GM18867 (cell line): ENCODE data around the gene CDSN.
A peak's percentile ranks its signal among the peaks of the same experiment; 100 is the strongest.
"Not testable (repeated sequence)": the region's sequence is repeated elsewhere in the genome, so short reads cannot be mapped to it uniquely, and the experiment has no call there.

Source experiments
- ATAC-seq: cut with Tn5 transposase; IDR thresholded peaks from one replicate; pipeline ENCODE4 v1.9.1; 2021; ENCODE audit warnings: mild to moderate bottlenecking, moderate library complexity; ENCODE audit not compliant: unreplicated experiment

CDSN gene

GRCh38 chr6:31090275-31090972 lies 29.8 kb downstream of the CDSN start:
- ATAC-seq = no peak

DNA sequence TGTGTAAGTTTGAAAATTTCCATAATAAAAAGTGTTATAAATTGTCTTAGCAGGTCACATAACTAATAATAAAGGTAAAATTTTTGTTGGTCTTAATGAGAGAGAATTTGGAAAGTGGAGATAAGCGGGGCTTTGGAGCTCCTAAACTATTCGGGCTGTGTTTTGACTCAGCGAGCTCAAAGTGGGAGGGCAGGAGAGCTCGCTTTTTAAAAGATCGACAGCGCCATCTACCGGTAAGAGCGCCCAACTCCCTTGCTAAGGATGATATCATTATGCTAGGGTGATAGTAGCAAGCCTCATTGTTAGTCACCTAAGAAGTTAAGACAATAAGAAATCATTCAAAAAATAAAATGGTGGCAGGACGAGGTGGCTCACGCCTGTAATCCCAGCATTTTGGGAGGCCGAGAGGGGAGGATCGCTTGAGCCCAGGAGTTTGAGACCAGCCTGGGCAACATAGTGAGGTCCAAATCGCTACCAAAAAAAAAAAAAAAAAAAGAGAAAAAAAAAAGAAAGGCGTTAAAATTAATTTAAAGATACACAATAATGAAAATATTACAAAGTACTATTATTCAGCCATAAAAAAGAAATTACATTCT lies 32.7 kb downstream of the CDSN start:
- ATAC-seq = peak; percentile 49

DNA sequence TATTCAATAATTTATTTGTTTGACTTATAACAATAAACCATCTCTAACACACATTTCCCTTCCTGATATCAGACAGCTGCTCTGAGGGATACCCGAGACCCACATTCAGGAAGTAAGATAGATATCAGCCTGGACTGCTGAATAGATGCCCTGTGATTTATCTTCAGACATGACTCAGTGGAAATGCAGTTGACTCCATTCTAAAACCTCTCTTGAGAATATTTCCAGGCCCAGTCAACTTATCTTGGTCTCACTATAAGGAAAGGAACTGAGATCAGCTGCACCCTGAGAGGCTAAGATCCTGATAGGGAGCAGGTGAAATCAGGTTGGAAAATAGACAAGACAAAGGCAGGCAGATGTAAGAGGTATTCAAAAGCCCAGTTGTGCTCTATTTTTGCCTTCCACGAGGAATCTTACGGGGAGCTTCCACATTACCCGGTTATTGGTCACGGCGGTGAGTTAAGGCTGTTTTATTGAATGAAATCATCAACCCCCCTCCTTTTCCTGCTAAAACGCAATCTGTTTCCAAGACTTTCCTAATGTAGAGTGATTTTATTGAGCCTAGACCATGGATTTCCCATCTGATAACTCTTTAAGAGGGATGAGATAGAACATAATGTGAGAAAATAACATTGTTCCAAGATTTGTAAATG lies 33.3 kb downstream of the CDSN start:
- ATAC-seq = no peak

DNA sequence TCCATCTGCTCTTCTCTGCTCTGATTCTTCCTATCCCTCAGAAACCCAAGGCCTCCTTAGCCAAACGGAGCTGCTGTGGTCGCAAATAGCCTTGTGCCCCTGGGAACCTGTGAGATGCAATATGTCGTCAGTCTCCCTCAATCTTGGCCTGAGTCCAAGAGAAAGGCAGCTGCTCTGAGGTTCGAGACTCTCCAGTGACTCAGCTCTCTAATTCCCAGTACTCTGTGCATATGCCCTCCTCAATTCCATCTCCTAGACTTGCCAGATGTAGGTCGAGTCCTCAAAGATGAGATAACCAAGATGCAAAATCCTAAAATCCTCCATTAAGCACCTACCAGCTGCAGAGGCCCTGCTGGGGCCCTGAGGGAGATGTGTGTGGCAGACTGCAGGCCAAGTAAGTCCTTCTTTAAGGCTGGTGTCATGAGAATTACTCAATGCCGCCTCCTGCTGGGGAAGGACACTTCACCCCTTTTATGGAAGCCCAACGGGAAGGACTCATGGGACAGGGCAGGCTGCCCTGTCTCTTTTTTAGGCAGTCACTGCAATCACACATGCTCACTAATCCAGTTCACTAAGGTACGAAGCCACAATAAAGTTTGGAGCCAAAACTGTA lies 36.4 kb downstream of the CDSN start:
- ATAC-seq = no peak

DNA sequence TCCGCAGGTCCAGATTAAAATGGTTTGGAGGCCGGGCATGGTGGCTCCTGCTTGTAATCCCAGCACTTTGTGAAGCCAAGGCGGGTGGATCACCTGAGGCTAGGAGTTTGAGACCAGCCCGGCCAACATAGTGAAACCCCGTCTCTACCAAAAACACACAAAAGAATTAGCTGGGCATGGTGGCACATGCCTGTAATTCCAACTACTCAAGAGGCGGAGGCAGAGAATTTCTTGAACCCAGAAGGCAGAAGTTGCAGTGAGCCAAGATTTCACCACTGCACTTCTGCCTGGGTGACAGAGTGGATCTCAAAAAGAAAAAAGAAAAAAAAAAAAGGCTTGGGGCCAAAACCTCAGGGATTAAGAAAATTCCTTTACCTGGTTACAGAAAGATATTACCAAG lies 38.4 kb downstream of the CDSN start:
- no peak for ATAC-seq

DNA sequence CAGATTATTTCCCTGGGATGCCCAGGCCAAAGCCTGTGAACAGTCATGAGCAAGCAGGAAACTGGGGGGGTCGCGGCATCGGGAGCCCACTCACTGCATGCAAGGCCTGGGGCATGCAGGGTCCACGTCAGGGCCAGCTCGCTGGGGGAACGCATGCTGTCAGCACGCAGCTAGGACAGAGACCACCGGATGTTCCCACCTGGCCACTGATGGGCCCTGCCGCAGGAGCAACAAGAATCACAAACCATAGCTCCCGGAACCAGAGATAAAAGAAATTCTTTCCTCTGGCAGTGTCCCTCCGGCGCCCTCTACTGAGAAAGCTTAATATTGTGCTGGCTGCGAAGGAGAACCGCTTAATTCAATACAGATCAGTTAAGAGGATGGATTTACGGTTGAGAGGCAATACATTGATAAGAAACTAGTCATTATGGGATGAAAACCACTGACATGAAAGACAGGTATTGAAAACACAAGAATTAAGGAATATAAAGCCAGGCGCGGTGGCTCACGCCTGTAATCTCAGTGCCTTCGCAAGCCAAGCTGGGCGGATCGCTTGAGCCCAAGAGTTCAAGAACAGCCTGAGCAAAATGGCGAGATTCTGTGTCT lies 40.5 kb downstream of the CDSN start:
- ATAC-seq = no peak

- no peak for ATAC-seq
These were observed 43.6 kb downstream of the CDSN start for GRCh38 chr6:31076611-31077010.

DNA sequence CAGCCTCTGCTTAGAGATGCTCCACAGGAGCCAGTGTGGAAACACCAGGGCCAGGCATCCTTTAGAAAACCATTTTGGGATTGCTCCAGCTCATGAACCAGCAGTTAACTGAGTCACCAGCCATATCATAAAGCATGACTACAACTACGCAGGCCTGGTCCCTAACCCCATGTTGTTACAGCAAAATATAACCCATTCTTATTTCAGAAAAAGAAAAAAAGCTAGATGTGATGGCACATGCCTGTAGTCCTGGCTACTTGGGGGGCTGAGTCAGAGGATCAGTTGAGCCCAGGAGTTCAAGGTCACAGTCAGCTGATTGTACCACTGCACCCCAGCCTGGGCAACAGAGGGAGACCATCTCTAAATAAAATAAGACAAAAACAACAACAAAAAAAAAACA lies 44.7 kb downstream of the CDSN start:
- ATAC-seq = no peak

GRCh38 chr6:31074401-31074800 lies 45.8 kb downstream of the CDSN start:
- no peak for ATAC-seq

DNA sequence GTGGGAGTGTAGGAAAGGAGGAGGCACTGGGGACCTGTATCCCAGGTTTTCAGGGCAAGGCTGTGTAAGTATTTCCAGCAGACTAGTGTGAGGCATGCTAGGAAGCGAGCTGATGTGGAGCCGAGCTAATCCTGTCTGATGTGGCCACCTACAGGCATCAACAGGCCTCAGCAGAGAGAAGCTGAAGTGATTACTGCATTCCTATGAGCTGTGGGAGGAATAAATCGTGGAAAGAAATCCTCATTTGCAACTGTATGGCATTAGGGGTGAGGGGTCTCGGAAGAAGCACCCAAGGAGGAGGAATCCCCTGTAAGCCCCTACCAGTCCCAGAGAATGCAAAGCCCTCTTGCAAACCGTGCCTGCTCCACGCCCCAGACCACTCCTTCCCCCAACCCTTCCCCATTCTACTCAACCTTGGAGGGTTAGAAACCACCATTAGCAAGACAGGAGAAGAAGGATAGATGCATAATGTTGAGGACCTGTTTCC lies 49.5 kb downstream of the CDSN start:
- ATAC-seq = no peak

DNA sequence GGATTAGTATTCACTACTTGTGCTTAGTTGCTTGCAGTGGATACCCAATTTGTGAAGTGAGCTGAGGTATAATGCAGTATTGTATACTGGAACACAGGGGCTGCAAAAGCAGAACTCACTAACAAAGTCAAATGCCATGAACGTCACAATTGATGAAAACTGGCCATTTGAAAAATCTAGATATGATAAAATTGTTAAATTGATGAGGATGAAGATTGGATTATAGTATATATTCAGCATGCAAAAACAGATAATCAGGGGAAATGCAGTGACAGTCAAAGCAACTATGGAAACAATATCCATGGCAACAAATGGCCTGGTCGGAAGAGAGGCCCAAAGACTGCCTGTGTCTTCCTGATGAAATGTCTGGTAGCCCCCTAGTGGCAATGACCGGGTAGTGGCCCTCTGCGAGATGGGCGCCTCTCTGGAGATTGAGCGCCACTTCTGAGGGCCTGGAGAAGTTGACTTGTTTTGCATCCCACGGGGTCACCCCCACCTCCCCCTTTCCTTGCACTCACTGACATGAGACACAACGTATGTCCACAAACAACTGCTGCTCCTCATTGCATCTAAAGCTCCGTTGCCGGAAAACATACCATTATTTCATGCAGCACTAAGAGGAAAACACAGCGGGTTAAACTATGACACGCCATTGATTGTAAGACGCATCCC lies 51.4 kb downstream of the CDSN start:
- peak; percentile 67 for ATAC-seq

DNA sequence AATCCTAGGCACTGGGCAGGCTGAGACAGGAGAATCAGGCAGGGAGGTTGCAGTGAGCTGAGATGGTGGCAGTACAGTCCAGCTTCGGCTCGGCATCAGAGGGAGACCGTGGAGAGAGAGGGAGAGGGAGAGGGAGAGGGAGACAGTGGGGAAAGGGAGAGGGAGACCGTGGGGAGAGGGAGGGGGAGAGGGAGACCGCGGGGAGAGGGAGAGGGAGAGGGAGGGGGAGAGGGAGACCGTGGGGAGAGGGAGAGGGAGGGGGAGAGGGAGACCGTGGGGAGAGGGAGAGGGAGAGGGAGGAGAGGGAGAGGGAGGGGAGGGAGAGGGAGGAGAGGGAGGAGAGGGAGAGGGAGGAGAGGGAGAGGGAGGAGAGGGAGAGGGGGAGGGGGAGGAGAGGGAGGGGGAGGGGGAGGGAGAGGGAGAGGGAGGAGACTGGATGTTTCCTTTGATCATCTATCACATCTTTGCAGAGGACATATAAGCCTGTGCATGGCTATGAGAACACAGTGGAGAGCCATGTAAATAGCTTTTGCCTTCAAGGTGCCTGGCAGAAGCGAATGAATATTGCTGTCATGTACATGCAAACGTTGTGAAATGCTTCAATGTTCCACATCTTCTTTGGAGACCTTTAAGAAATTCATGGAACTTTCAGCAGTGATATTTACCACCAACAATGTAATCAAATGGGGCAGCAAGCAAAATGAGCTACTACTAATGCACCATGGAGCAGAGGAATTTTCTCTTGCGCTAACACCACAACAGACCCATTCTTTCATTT lies 52.2 kb downstream of the CDSN start:
- ATAC-seq = not testable (repeated sequence)

GRCh38 chr6:31067028-31067427 lies 53.2 kb downstream of the CDSN start:
- not testable (repeated sequence) for ATAC-seq

DNA sequence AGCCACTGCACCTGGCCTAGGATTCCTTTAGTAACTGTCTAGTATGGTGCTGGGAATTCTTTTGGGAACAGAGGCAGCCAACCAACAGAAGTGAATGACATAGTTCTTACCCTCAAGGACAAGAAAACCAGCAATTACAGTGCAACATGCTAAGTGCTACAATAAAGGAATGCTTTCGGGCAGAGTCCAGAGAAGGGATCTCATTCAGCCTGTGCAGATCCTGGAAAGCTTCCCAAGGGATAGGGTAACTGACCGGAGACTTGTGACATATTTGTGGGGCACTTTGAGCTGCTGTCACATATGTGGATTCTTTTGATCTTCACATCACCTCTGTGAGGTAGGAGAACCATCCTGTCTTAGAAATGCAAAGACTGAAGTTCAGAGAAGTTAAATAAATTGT lies 54.7 kb downstream of the CDSN start:
- ATAC-seq = no peak
